ENCODE data around the gene FAM9C. TPM values are rescaled to one million over a fixed set of nuclear protein-coding genes. Genes with fewer than 3 reads are reported as not detected.
"Not testable (repeated sequence)": the region's sequence is repeated elsewhere in the genome, so short reads cannot be mapped to it uniquely, and the experiment has no call there.

Gene FAM9C
- total RNA-seq, 2 experiments from 2014 or later, result not detected

DNA sequence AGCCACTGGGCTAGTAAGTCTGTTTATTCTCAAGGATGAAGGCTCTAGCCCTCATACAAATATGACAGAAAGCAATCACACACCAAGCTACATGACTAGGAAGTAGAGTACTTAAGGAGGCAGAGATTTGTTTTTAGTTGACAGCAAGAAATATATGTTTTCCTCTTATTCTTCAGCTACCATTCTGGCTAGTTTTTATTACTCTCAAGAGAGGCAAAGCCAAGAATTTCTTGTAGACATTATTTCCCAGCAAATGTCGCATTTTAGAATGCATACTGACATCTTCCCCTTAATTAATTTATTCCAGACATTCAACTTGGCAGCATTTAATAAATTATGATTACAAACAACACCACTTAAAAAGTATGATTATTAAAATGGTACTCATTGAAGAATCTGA lies 23.4 kb upstream of the FAM9C start:
- no peak overlapping the region for H3K27ac Mint-ChIP-seq
- DNase-seq (no peak), ATAC-seq (ENCODE audit: low read depth) (no peak)
- peaks cover 19% of the 10 kb centered on the region for H3K4me1 Mint-ChIP-seq
- no peak overlapping the region for H3K4me3 Mint-ChIP-seq
- POLR2A ChIA-PET, result no interaction called here
- no peaks in the 10 kb centered on the region for H3K27me3 Mint-ChIP-seq
- H3K36me3 Mint-ChIP-seq, result peaks cover 17% of the 10 kb centered on the region
- H3K9me3 Mint-ChIP-seq, result peaks cover 15% of the 10 kb centered on the region

DNA sequence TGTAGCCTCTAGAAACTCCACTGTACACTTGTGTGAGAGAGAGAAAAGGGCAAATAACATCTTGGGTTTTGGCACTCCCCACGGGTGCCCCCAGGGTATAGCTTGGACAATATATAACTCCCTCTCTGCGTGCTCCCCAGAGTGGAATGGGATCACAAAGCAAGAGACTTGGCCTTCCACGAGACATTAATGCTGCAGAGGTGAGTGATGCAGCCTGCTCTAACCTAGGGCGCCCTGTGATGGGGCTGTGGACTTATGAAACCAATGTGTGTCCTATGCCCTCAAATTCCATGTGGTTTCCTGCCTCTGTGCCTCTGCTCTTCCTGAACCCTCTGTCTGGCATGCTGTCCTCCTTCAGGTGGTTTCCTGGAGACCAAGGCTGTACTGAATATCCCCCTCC lies 22.0 kb upstream of the FAM9C start:
- no peak overlapping the region for H3K4me3 Mint-ChIP-seq
- DNase-seq (no peak), ATAC-seq (ENCODE audit: low read depth) (no peak)
- peaks cover 21% of the 10 kb centered on the region for H3K36me3 Mint-ChIP-seq
- POLR2A ChIA-PET, result interaction anchor here (0.9 kb wide), 1 partner anchor 16 kb away, joined by 7 read pairs; no protein-coding TSS in a partner anchor
- peaks cover 19% of the 10 kb centered on the region for H3K4me1 Mint-ChIP-seq
- peaks cover 18% of the 10 kb centered on the region for H3K9me3 Mint-ChIP-seq
- no peak overlapping the region for H3K27ac Mint-ChIP-seq
- H3K27me3 Mint-ChIP-seq, result no peaks in the 10 kb centered on the region

DNA sequence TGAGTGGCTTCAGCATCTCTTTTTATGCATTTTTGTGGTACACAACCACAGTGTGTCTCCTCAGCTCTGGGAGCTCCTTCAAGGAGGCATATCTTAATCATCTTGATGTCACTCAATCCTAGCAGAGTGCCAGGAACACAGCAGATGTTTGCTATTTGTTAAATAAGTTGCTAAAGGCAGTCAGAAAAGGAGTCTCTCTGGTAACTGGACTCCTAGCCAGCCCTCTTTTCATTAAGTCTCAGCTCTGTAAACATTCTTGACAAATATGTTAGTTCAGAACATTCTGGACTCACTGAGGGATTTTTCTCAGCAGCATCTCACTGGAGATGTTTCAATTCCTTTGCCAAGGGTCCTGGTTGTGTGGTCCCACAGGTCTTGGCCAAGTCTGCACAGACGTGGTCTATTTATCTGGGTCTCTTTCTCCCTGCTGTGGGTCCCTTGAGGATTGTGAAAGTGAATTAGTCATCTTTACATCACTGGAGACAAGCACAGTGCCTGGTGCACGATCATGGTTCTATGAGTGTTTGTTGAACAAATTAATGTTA lies 20.3 kb upstream of the FAM9C start:
- ATAC-seq (ENCODE audit: low read depth), result peak; percentile 30
- Mint-ChIP-seq H3K4me3 (no peak overlapping the region), H3K27me3 (no peaks in the 10 kb centered on the region), H3K27ac (no peak overlapping the region), H3K4me1 (peaks cover 24% of the 10 kb centered on the region), H3K36me3 (peaks cover 29% of the 10 kb centered on the region), H3K9me3 (peaks cover 20% of the 10 kb centered on the region)
- no peak for DNase-seq
- POLR2A ChIA-PET, result interaction anchor here (1.0 kb wide), 1 partner anchor 10 kb away, joined by 3 read pairs; no protein-coding TSS in a partner anchor

DNA sequence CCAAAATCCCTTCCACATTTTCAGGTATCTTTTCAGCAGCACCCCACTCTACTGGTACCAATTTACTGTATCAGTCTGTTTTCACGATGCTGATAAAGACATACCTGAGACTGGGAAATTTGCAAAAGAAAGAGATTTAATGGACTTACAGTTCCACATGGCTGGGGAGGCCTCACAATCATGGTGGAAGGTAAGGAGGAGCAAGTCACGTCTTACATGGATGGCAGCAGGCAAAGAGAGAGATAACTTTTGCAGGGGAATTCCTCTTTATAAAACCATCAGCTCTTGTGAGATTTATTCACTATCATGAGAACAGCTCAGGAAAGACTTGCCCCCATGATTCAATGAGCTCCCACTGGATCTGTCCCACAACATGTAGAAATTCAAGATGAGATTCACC lies 18.7 kb upstream of the FAM9C start:
- DNase-seq; ATAC-seq (ENCODE audit: low read depth); H3K27me3 Mint-ChIP-seq; POLR2A ChIA-PET; H3K4me3 Mint-ChIP-seq; H3K27ac Mint-ChIP-seq: not testable (repeated sequence)
- Mint-ChIP-seq H3K36me3 (peaks cover 20% of the 10 kb centered on the region), H3K9me3 (peaks cover 13% of the 10 kb centered on the region), H3K4me1 (peaks cover 21% of the 10 kb centered on the region)

DNA sequence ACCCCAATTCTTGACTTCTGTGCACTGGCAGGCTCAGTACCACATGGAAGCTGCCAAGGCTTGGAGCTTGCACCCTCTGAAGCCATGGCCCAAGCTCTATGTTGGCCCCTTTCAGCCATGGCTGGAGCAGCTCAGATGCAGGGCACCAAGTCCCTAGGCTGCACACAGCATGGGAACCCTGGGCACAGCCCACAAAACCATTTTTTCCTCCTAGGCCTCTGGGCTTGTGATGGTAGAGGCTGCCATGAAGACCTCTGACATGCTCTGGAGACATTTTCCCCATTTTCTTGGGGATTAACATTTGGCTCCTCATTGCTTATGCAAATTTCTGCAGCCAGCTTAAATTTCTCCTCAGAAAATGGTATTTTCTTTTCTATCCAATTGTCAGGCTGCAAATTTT lies 17.9 kb upstream of the FAM9C start:
- peaks cover 21% of the 10 kb centered on the region for H3K36me3 Mint-ChIP-seq
- not testable (repeated sequence) for ATAC-seq (ENCODE audit: low read depth); DNase-seq; H3K27me3 Mint-ChIP-seq; H3K4me3 Mint-ChIP-seq; H3K27ac Mint-ChIP-seq
- POLR2A ChIA-PET, result interaction anchor here (0.8 kb wide), 1 partner anchor 111 kb away, joined by 3 read pairs; no protein-coding TSS in a partner anchor
- peaks cover 21% of the 10 kb centered on the region for H3K4me1 Mint-ChIP-seq
- peaks cover 13% of the 10 kb centered on the region for H3K9me3 Mint-ChIP-seq

DNA sequence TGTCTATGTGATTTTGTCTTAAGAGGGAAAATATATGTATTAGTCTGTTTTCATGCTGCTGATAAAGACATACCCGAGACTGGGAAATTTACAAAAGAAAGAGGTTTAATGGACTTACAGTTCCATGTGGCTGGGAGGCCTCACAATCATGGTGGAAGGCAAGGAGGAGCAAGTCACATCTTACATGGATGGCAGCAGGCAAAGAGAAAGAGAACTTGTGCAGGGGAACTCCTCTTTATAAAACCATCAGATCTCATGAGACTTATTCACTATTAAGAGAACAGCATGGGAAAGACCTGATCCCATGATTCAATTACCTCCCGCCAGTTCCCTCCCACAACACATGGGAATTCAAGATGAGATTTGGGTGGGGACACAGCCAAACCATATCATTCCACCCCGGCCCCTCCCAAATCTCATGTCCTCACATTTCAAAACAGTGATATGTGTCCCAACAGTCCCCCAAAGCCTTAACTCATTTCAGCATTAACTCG lies 16.8 kb upstream of the FAM9C start:
- not testable (repeated sequence) for H3K4me3 Mint-ChIP-seq; ATAC-seq (ENCODE audit: low read depth); H3K27me3 Mint-ChIP-seq; H3K27ac Mint-ChIP-seq; DNase-seq
- H3K36me3 Mint-ChIP-seq, result peaks cover 19% of the 10 kb centered on the region
- POLR2A ChIA-PET, result interaction anchor here (1.0 kb wide), 1 partner anchor 671 kb away, joined by 3 read pairs; no protein-coding TSS in a partner anchor
- peaks cover 14% of the 10 kb centered on the region for H3K4me1 Mint-ChIP-seq
- H3K9me3 Mint-ChIP-seq, result peaks cover 13% of the 10 kb centered on the region

DNA sequence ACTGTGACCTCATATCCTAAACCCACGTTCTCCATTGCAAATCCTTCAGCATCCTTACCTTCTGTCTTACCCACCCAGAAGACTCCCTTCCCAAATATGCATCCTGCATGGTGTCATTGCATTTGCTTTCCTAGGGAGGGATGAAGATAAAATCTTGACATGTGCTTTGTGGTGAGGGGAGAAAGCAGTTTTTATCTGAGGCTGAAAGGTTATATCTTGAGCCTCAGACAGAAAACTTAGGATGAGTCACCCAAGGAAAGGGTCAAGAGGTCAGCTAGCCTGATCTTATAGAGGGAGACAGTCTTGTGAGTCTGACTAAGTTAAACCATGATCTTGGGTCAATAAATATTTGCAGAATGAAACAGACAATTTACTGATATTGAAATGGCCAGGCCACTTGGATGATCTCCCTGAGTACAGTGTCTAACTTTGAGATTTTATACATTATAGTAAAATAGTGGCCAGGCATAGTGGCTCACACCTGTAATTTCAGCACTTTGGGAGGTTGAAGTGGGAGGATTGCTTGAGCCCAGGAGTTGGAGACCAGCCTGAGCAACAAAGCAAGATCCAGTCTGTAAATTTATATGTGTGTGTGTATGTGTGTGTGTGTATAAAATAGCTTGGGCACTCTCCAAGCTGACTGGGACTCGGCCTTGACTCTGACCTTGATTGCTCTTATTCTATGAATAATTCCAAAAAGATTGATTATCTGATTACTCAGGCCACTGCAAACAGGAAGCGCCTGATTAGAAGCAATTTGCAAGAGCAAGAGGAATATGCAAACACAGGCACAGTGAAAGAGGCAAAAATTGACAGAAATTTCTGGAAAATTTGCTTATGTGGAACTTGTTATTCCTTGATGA lies 15.4 kb upstream of the FAM9C start:
- POLR2A ChIA-PET, result no interaction called here
- Mint-ChIP-seq H3K9me3 (peaks cover 13% of the 10 kb centered on the region), H3K36me3 (peaks cover 19% of the 10 kb centered on the region), H3K4me3 (no peak overlapping the region), H3K27ac (no peak overlapping the region), H3K4me1 (peaks cover 16% of the 10 kb centered on the region), H3K27me3 (no peaks in the 10 kb centered on the region)
- no peak for ATAC-seq (ENCODE audit: low read depth)
- no peak for DNase-seq

DNA sequence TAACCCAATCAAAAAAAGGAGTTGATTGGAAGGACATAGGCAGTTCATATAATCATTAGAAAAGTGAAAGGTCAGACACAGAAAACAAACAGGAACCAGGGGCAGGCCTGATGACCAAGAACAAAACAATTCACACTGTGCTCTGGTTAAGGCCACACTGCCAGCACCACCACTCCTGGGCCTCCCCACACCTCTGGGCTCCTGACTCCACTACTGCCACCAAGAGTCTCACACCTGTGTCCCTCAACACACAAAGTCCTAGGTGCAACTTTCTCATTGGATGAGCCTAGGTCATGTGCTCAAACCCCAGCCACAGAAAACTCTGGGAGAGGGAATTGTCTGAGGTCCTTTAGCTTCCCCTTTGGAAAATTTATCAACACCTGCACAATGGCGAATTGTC lies 11.1 kb upstream of the FAM9C start:
- Mint-ChIP-seq H3K36me3 (peaks cover 9% of the 10 kb centered on the region), H3K27ac (no peak overlapping the region), H3K4me3 (no peak overlapping the region), H3K9me3 (no peaks in the 10 kb centered on the region), H3K4me1 (peaks cover 28% of the 10 kb centered on the region), H3K27me3 (no peaks in the 10 kb centered on the region)
- POLR2A ChIA-PET, result no interaction called here
- DNase-seq (no peak), ATAC-seq (ENCODE audit: low read depth) (no peak)

DNA sequence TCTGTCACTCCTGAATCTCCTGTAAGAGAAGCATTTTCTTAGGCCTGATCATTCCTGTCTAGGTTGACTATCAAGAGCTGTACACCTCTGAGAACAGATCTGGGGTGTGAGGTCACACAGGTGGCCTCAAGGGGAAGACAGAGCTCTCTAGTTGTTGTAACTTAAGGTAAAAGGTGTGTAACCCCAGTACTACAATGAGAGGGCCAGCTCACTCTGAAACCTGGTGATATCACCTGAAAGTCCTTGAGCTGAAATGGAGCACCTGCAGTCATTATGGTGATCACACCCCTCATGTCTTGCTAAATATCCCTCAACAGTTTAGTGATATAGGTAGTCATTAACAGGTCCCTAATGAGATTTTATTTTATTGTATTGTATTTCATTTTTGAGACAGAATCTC lies 8.8 kb upstream of the FAM9C start:
- Mint-ChIP-seq H3K4me3 (no peak overlapping the region), H3K4me1 (peaks cover 29% of the 10 kb centered on the region), H3K27ac (no peak overlapping the region), H3K9me3 (no peaks in the 10 kb centered on the region), H3K36me3 (peaks cover 14% of the 10 kb centered on the region), H3K27me3 (no peaks in the 10 kb centered on the region)
- ATAC-seq (ENCODE audit: low read depth) (no peak), DNase-seq (no peak)
- POLR2A ChIA-PET, result no interaction called here

DNA sequence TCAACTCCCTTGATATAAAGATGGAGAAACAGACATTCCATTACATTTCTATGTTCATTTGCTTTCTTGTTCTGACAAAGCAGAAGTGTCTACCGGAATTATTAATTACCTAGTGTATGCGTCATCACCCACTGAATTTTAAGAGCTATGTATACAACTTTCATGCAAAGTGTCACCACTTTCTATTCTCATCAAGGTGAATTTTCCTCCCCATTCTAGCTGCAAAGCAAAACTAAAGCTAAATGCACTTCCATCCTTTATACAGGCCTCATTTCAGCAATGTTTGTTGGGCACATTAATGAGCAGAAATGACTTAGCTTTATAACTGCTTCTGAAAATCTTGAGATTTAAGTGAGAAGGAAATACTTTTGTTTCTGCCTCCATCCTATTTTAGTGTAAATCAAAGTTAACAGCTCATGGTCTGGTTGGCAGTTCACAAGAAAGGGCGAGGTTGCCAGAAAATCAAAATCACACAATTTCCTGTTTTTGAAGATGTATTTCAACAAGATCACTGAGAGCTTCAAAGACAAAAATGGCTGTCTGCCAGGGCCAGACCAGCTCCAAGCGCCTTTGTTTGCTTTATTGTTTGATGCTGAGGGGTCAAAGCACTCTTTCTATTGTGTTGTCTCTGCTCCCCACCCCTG lies 7.2 kb upstream of the FAM9C start:
- H3K4me3 Mint-ChIP-seq, result peak overlapping the region; percentile 22
- DNase-seq, result no peak
- POLR2A ChIA-PET, result interaction anchor here (0.6 to 1.8 kb wide), 13 partner anchors 10 to 105 kb away, joined by 3 to 7 read pairs (median 3); no protein-coding TSS in a partner anchor

DNA sequence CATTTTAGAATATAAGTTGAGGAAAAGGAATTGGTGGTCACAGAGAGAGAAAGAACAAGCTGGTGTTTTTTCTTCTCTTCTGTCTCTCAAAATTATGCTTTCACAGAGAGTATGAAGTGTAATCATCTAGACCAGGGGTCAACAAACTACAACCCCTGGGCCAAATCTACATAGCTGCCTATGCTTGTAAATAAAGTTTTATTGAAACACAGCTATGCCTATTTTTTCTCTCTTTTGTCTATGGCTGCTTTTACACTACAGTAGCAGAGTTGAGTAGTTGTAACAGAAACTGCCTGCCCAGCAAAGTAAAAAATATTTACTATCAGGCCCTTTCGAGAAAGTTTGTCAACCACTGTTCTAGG lies 6.7 kb upstream of the FAM9C start:
- no peaks in the 10 kb centered on the region for H3K27me3 Mint-ChIP-seq
- no peak for ATAC-seq (ENCODE audit: low read depth)
- H3K27ac Mint-ChIP-seq, result peak overlapping the region; percentile 77
- no peaks in the 10 kb centered on the region for H3K9me3 Mint-ChIP-seq
- H3K4me3 Mint-ChIP-seq, result no peak overlapping the region
- POLR2A ChIA-PET, result interaction anchor here (0.6 to 1.8 kb wide), 13 partner anchors 9 to 104 kb away, joined by 3 to 7 read pairs (median 3); no protein-coding TSS in a partner anchor
- peaks cover 12% of the 10 kb centered on the region for H3K36me3 Mint-ChIP-seq
- DNase-seq, result no peak
- peaks cover 34% of the 10 kb centered on the region for H3K4me1 Mint-ChIP-seq

More for the DNA sequence above, 7.2 kb upstream of the FAM9C start:
- Mint-ChIP-seq H3K4me1 (peaks cover 33% of the 10 kb centered on the region), H3K9me3 (no peaks in the 10 kb centered on the region), H3K27ac (peak overlapping the region; percentile 77), H3K36me3 (peaks cover 12% of the 10 kb centered on the region), H3K27me3 (no peaks in the 10 kb centered on the region)
- peak; percentile 50 for ATAC-seq (ENCODE audit: low read depth)

DNA sequence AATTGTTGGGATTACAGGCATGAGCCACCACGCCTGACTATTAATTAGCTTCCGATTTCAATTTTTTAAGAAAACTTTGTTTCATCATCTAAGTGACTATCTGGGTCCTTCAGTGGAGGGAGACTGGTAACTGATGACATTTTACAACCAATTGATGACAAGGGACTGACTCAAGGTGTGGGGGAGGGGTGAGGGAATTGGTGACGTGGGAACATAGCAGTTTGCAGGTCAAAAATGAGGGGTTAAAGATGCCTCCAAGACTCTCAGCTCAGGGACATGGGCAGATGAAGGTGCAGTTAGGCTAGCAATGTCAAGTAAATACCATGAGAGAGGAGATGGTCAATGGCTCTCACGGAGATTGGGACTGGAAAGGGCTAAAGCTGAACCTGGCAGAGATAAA lies 5.7 kb upstream of the FAM9C start:
- ATAC-seq (ENCODE audit: low read depth) (no peak), DNase-seq (no peak)
- POLR2A ChIA-PET, result interaction anchor here (1.2 to 1.8 kb wide), 2 partner anchors 8 to 18 kb away, joined by 3 to 6 read pairs; no protein-coding TSS in a partner anchor
- peaks cover 12% of the 10 kb centered on the region for H3K36me3 Mint-ChIP-seq
- H3K4me3 Mint-ChIP-seq, result no peak overlapping the region
- H3K27ac Mint-ChIP-seq, result no peak overlapping the region
- H3K4me1 Mint-ChIP-seq, result peaks cover 31% of the 10 kb centered on the region
- H3K9me3 Mint-ChIP-seq, result no peaks in the 10 kb centered on the region
- H3K27me3 Mint-ChIP-seq, result no peaks in the 10 kb centered on the region

DNA sequence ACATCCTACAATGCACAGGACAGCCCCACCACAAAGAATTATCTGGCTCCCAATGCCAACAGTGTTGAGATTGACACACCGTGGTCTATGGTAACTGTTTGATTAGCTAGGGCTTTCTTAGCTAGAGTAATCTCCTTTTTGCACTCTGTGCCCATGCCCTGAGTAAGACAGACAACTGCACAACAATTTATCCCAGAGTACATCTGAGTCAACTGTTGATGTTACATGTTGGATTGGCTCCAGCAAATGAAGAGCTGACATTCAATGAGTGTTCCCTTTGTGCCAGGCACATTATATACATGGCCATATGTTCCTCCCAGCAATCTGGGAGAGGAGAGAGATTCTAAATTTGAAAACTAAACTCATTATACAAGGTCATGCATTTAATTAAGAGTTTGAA lies 3.9 kb upstream of the FAM9C start:
- no peak overlapping the region for H3K27ac Mint-ChIP-seq
- no peaks in the 10 kb centered on the region for H3K27me3 Mint-ChIP-seq
- no peak for ATAC-seq (ENCODE audit: low read depth)

More for the DNA sequence above, 3.9 kb upstream of the FAM9C start:
- H3K9me3 Mint-ChIP-seq, result no peaks in the 10 kb centered on the region
- no peak overlapping the region for H3K4me3 Mint-ChIP-seq
- no peak for DNase-seq
- peaks cover 12% of the 10 kb centered on the region for H3K36me3 Mint-ChIP-seq
- H3K4me1 Mint-ChIP-seq, result peaks cover 27% of the 10 kb centered on the region
- POLR2A ChIA-PET, result no interaction called here
